ENCODE measurements around the gene TRIM65.

Gene TRIM65

GRCh38 chr17:75896415-75897159, at the start of gene TRIM65:
Gene TRIM65 (minus strand): TSS chr17:75896951. CDS start chr17:75896937, 14 bp downstream.
- in situ Hi-C loops (cut with MboI; ENCODE audit: low pct_unique_long_range_greater_than_20kb, low sequenced_read_pairs): no loop called here
- DNase-seq: peak; percentile 72

GRCh38 chr17:75945211-75945610, 48.5 kb upstream of the TRIM65 start:
- in situ Hi-C loops (cut with MboI; ENCODE audit: low pct_unique_long_range_greater_than_20kb, low sequenced_read_pairs): no loop called here

GRCh38 chr17:75943491-75943890, 46.7 kb upstream of the TRIM65 start:
- DNase-seq: no peak
- in situ Hi-C loops (cut with MboI; ENCODE audit: low pct_unique_long_range_greater_than_20kb, low sequenced_read_pairs): no loop called here

More at GRCh38 chr17:75945211-75945610, 48.5 kb upstream of the TRIM65 start:
- no peak for DNase-seq

- DNase-seq: no peak
- in situ Hi-C loops (cut with MboI; ENCODE audit: low pct_unique_long_range_greater_than_20kb, low sequenced_read_pairs): no loop called here
These were observed 45.7 kb upstream of the TRIM65 start for GRCh38 chr17:75942473-75942872.

GRCh38 chr17:75941442-75941819, 44.7 kb upstream of the TRIM65 start:
- no peak for DNase-seq
- in situ Hi-C loops (cut with MboI; ENCODE audit: low pct_unique_long_range_greater_than_20kb, low sequenced_read_pairs): no loop called here

GRCh38 chr17:75940727-75941441, 44.1 kb upstream of the TRIM65 start, which contains the start of gene FBF1:
Gene FBF1 (minus strand): TSS chr17:75941042. CDS start chr17:75938149, 2,893 bp downstream.
- in situ Hi-C loops (cut with MboI; ENCODE audit: low pct_unique_long_range_greater_than_20kb, low sequenced_read_pairs): no loop called here
- peak; percentile 95 for DNase-seq

- no peak for DNase-seq
- in situ Hi-C loops (cut with MboI; ENCODE audit: low pct_unique_long_range_greater_than_20kb, low sequenced_read_pairs): no loop called here
These were observed 40.9 kb upstream of the TRIM65 start for GRCh38 chr17:75937652-75938051.

- in situ Hi-C loops (cut with MboI; ENCODE audit: low pct_unique_long_range_greater_than_20kb, low sequenced_read_pairs): no loop called here
- DNase-seq: no peak
These were observed 37.1 kb upstream of the TRIM65 start for GRCh38 chr17:75933808-75934207.

- in situ Hi-C loops (cut with MboI; ENCODE audit: low pct_unique_long_range_greater_than_20kb, low sequenced_read_pairs): no loop called here
- DNase-seq: no peak
These were observed 36.1 kb upstream of the TRIM65 start for GRCh38 chr17:75932852-75933251.

- DNase-seq: no peak
- in situ Hi-C loops (cut with MboI; ENCODE audit: low pct_unique_long_range_greater_than_20kb, low sequenced_read_pairs): no loop called here
These were observed 34.3 kb upstream of the TRIM65 start for GRCh38 chr17:75931062-75931461.

GRCh38 chr17:75927286-75927922, 30.7 kb upstream of the TRIM65 start:
- peak; percentile 44 for DNase-seq
- in situ Hi-C loops (cut with MboI; ENCODE audit: low pct_unique_long_range_greater_than_20kb, low sequenced_read_pairs): no loop called here

- in situ Hi-C loops (cut with MboI; ENCODE audit: low pct_unique_long_range_greater_than_20kb, low sequenced_read_pairs): no loop called here
- no peak for DNase-seq
These were observed 29.7 kb upstream of the TRIM65 start for GRCh38 chr17:75926456-75926855.

GRCh38 chr17:75925912-75926311, 29.2 kb upstream of the TRIM65 start:
- in situ Hi-C loops (cut with MboI; ENCODE audit: low pct_unique_long_range_greater_than_20kb, low sequenced_read_pairs): no loop called here
- DNase-seq: no peak

- DNase-seq: no peak
- in situ Hi-C loops (cut with MboI; ENCODE audit: low pct_unique_long_range_greater_than_20kb, low sequenced_read_pairs): no loop called here
These were observed 28.4 kb upstream of the TRIM65 start for GRCh38 chr17:75925103-75925502.

- DNase-seq: no peak
- in situ Hi-C loops (cut with MboI; ENCODE audit: low pct_unique_long_range_greater_than_20kb, low sequenced_read_pairs): no loop called here
These were observed 26.5 kb upstream of the TRIM65 start for GRCh38 chr17:75922963-75923874.

- DNase-seq: no peak
- in situ Hi-C loops (cut with MboI; ENCODE audit: low pct_unique_long_range_greater_than_20kb, low sequenced_read_pairs): no loop called here
These were observed 25.6 kb upstream of the TRIM65 start for GRCh38 chr17:75922173-75922961.

GRCh38 chr17:75921596-75921995, 24.8 kb upstream of the TRIM65 start:
- DNase-seq: no peak
- in situ Hi-C loops (cut with MboI; ENCODE audit: low pct_unique_long_range_greater_than_20kb, low sequenced_read_pairs): no loop called here

- no peak for DNase-seq
- in situ Hi-C loops (cut with MboI; ENCODE audit: low pct_unique_long_range_greater_than_20kb, low sequenced_read_pairs): no loop called here
These were observed 23.4 kb upstream of the TRIM65 start for GRCh38 chr17:75920045-75920560.
